HCT116 (cell line): Measurements from ENCODE around the gene ASMTL. TPM values are rescaled to one million over a fixed set of nuclear protein-coding genes. Genes with fewer than 3 reads are reported as not detected.

Source experiments
- ATAC-seq: fragments of 200-7000 bp; cut with Tn5 transposase; 2 replicates; pipeline ENCODE4 v1.9.1; 2020; ENCODE audit warnings: mild to moderate bottlenecking, moderate library complexity
- BruUV-seq: library from RNA; stranded (reverse); fragments of 400-500 nt; replicated peaks from 2 replicates; lab custom pipeline; 2021; lab: Mats Ljungman, UMichigan
- CTCF ChIA-PET: fragments of 300-600 bp; sonication (Branson Sonifier 250); formaldehyde crosslinking; loops from one replicate; lab custom pipeline; 2021; ENCODE audit warnings: antibody characterized with exemption; lab: Charles Lee
- POLR2A ChIA-PET: fragments of 300-600, 350-600 bp; sonication (Branson Sonifier 250); formaldehyde crosslinking; loops from one replicate; lab custom pipeline; 2021; ENCODE audit warnings: antibody characterized with exemption; lab: Charles Lee
- RAD21 ChIA-PET, 2 experiments: fragments of 300-600 bp; sonication (Branson Sonifier 250); formaldehyde crosslinking; loops; one replicate each; lab custom pipeline; 2023; ENCODE audit warnings: low total read pairs in 2 of 2; ENCODE audit not compliant: uncharacterized antibody in 2 of 2, unreplicated experiment in 2 of 2, low non-redundant PET in 1 of 2; lab: Charles Lee
- DNase-seq: peaks from one replicate; pipeline ENCODE4 v3.0.0-alpha.2; 2010; ENCODE audit warnings: low read depth, low spot score
- H2AFZ ChIP-seq: fragments of 200-600 bp; shearing (Covaris generic), sonication (generic); 2 replicates; pipeline ENCODE4 v1.6.1; 2017; ENCODE audit warnings: low read depth, mixed run types, mixed read lengths, antibody characterized with exemption, low read length; ENCODE audit not compliant: poor library complexity, severe bottlenecking
- H3K27ac ChIP-seq: 2 replicates; pipeline ENCODE4 v1.5.1; 2012; ENCODE audit warnings: low read depth, low read length
- H3K27me3 ChIP-seq: fragments of 200-600 bp; sonication (generic); 2 replicates; pipeline ENCODE4 v1.6.1; 2016; ENCODE audit warnings: mixed run types, low read length, mixed read lengths; ENCODE audit not compliant: insufficient read depth
- H3K36me3 ChIP-seq, 2 experiments: fragments of 200-500 bp in 1 of 2; fragments of 200-600 bp in 1 of 2; sonication (Bioruptor generic) in 1 of 2; sonication (generic) in 1 of 2; 2 replicates each; pipeline versions ENCODE4 v1.5.1 to v1.6.1; 2014 to 2016; ENCODE audit warnings: low read length in 2 of 2, inconsistent platforms in 1 of 2, mixed read lengths in 1 of 2, mixed run types in 1 of 2; ENCODE audit not compliant: insufficient read depth in 2 of 2, control insufficient read depth in 1 of 2
- H3K4me1 ChIP-seq, 2 experiments: fragments of 200-600 bp in 1 of 2; sonication (generic) in 1 of 2; 2 replicates each; pipeline versions ENCODE4 v1.5.1 to v1.6.1; 2012 to 2017; ENCODE audit warnings: low read length in 2 of 2, inconsistent platforms in 1 of 2, mild to moderate bottlenecking in 1 of 2, mixed read lengths in 1 of 2, mixed run types in 1 of 2, moderate library complexity in 1 of 2; ENCODE audit not compliant: insufficient read depth in 2 of 2, control insufficient read depth in 1 of 2
- H3K4me2 ChIP-seq: fragments of 200-600 bp; sonication (generic); 2 replicates; pipeline ENCODE4 v1.6.1; 2017; ENCODE audit warnings: mixed run types, low read length, mixed read lengths
- H3K4me3 ChIP-seq, 2 experiments: fragments of 200-600 bp in 1 of 2; sonication (generic) in 1 of 2; replicated peaks in 1 of 2; 2 replicates each; pipeline ENCODE4 v1.5.1; 2011 to 2016; ENCODE audit warnings: low read length in 2 of 2, control low read depth in 1 of 2, low read depth in 1 of 2, mild to moderate bottlenecking in 1 of 2, mixed read lengths in 1 of 2, mixed run types in 1 of 2
- H3K79me2 ChIP-seq: fragments of 200-600 bp; sonication (generic); 2 replicates; pipeline ENCODE4 v1.6.1; 2017; ENCODE audit warnings: mild to moderate bottlenecking, mixed run types, low read length, moderate library complexity, mixed read lengths; ENCODE audit not compliant: insufficient read depth
- H3K9ac ChIP-seq: fragments of 200-600 bp; sonication (generic); 2 replicates; pipeline ENCODE4 v1.6.1; 2016; ENCODE audit warnings: low read length, mixed read lengths
- H3K9me2 ChIP-seq: fragments of 200-600 bp; sonication (generic), shearing (Covaris generic); 2 replicates; pipeline ENCODE4 v1.6.1; 2017; ENCODE audit warnings: mixed run types, mild to moderate bottlenecking, moderate library complexity; ENCODE audit not compliant: insufficient read depth
- H3K9me3 ChIP-seq, 2 experiments: fragments of 200-500 bp in 1 of 2; fragments of 200-600 bp in 1 of 2; sonication (Bioruptor generic) in 1 of 2; sonication (generic) in 1 of 2; 2 replicates each; pipeline ENCODE4 v1.6.1; 2014 to 2017; ENCODE audit warnings: low read length in 2 of 2, mixed read lengths in 2 of 2, inconsistent platforms in 1 of 2, low read depth in 1 of 2, mild to moderate bottlenecking in 1 of 2, mixed run types in 1 of 2, moderate library complexity in 1 of 2; ENCODE audit not compliant: control insufficient read depth in 1 of 2, insufficient read depth in 1 of 2
- H4K20me1 ChIP-seq: fragments of 200-600 bp; sonication (generic), shearing (Covaris generic); 2 replicates; pipeline ENCODE4 v1.6.1; 2017; ENCODE audit warnings: mixed run types, mild to moderate bottlenecking, moderate library complexity; ENCODE audit not compliant: insufficient read depth
- CTCF ChIP-seq, 3 experiments: fragments of 200-600 bp in 1 of 3; sonication (generic) in 1 of 3; IDR thresholded peaks in 2 of 3; conservative IDR thresholded peaks in 1 of 3; 2 replicates each; pipeline ENCODE4 v1.5.1; 2012 to 2017; ENCODE audit warnings: low read depth in 2 of 3, low read length in 2 of 3, antibody characterized with exemption in 1 of 3, borderline replicate concordance in 1 of 3, control low read depth in 1 of 3, mild to moderate bottlenecking in 1 of 3, mixed read lengths in 1 of 3, mixed run types in 1 of 3, moderate library complexity in 1 of 3; ENCODE audit not compliant: insufficient read depth in 1 of 3
- EGR1 ChIP-seq: IDR thresholded peaks from 2 replicates; pipeline ENCODE4 v1.6.1; 2012; ENCODE audit warnings: low read depth
- EZH2phosphoT487 ChIP-seq: fragments of 200-600 bp; IDR thresholded peaks from 2 replicates; pipeline ENCODE4 v1.6.1; 2018; ENCODE audit warnings: antibody characterized with exemption, borderline replicate concordance
- FOSL1 ChIP-seq: IDR thresholded peaks from 2 replicates; pipeline ENCODE4 v1.6.1; 2012; ENCODE audit warnings: low read depth
- JUND ChIP-seq: IDR thresholded peaks from 2 replicates; pipeline ENCODE4 v1.6.1; 2012
- POLR2A ChIP-seq: IDR thresholded peaks from 2 replicates; pipeline ENCODE4 v1.7.0; 2011; ENCODE audit warnings: borderline replicate concordance; ENCODE audit not compliant: insufficient read depth, insufficient read length; ENCODE audit errors: extremely low read depth
- POLR2AphosphoS5 ChIP-seq: IDR thresholded peaks from 2 replicates; pipeline ENCODE4 v1.6.1; 2011; ENCODE audit warnings: mild to moderate bottlenecking, low read depth, low read length, moderate library complexity
- RAD21 ChIP-seq: IDR thresholded peaks from 2 replicates; pipeline ENCODE4 v1.6.1; 2012; ENCODE audit warnings: low read depth, mild to moderate bottlenecking
- REST ChIP-seq: IDR thresholded peaks from 2 replicates; pipeline ENCODE4 v1.6.1; 2012; ENCODE audit warnings: low read depth
- SP1 ChIP-seq: IDR thresholded peaks from 2 replicates; pipeline ENCODE4 v1.6.1; 2012; ENCODE audit warnings: low read depth
- SRF ChIP-seq: IDR thresholded peaks from 2 replicates; pipeline ENCODE4 v1.6.1; 2012; ENCODE audit warnings: low read depth
- YY1 ChIP-seq: IDR thresholded peaks from 2 replicates; pipeline ENCODE4 v1.6.1; 2011; ENCODE audit warnings: low read length, low read depth, moderate library complexity, mild to moderate bottlenecking; ENCODE audit not compliant: insufficient replicate concordance; ENCODE audit errors: extremely low read depth
- ZNF274 ChIP-seq: fragments of 200-500 bp; sonication (Bioruptor generic); IDR thresholded peaks from 2 replicates; pipeline ENCODE4 v1.6.1; 2014; ENCODE audit warnings: mild to moderate bottlenecking, low read depth, low read length, inconsistent platforms
- intact Hi-C: fragments of 100-400 bp; cut with micrococcal nuclease; formaldehyde crosslinking; loops from 2 replicates; pipeline ENCODE4 v1.10.0; 2022
- total RNA-seq: library from RNA; stranded (reverse); gene quantifications from one replicate; pipeline ENCODE4 v1.2.1, GENCODE V29; 2021; ENCODE audit not compliant: unreplicated experiment
- TF ChIP-seq, protein P1 (sequence below): IDR thresholded peaks from 2 replicates; pipeline ENCODE4 v1.6.1; 2012

The ASMTL gene
- total RNA-seq, 1 experiment from 2014 or later = 59.6 TPM

GRCh38 chrX:1493412-1493811 lies 40.7 kb upstream of the ASMTL start:
- ChIA-PET CTCF (no interaction called here), RAD21 (no interaction called here), POLR2A (no interaction called here)
- ATAC-seq = no peak
- Histone ChIP-seq H3K4me3 (no peak overlapping the region), H3K4me1 (no peaks in the 10 kb centered on the region), H3K27ac (no peak overlapping the region), H3K27me3 (no peaks in the 10 kb centered on the region), H4K20me1 (no peaks in the 10 kb centered on the region), H2AFZ (no peak overlapping the region), H3K9ac (no peak overlapping the region), H3K9me2 (no peaks in the 10 kb centered on the region), H3K4me2 (no peak overlapping the region), H3K79me2 (no peaks in the 10 kb centered on the region), H3K36me3 (no peaks in the 10 kb centered on the region), H3K9me3 (no peaks in the 10 kb centered on the region)
- intact Hi-C loops = no loop called here
- no TSS peak for BruUV-seq
- DNase-seq = no peak
- TF ChIP-seq, protein P1, sequence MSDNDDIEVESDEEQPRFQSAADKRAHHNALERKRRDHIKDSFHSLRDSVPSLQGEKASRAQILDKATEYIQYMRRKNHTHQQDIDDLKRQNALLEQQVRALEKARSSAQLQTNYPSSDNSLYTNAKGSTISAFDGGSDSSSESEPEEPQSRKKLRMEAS = no peak
- no peak for TF ChIP-seq EGR1
- TF ChIP-seq FOSL1 = no peak
- no peak for TF ChIP-seq ZNF274
- no peak for TF ChIP-seq RAD21
- TF ChIP-seq REST = no peak
- TF ChIP-seq POLR2A = no peak
- no peak for TF ChIP-seq SRF
- no peak for TF ChIP-seq YY1
- TF ChIP-seq POLR2AphosphoS5 = no peak
- no peak for TF ChIP-seq CTCF (IDR thresholded peaks at IDR 0.05 in 2 of 3, conservative IDR thresholded peaks at IDR 0.05 in 1 of 3; ENCODE audit: borderline replicate concordance in 1 of 3, insufficient read depth in 1 of 3, low read depth in 2 of 3, low read length in 2 of 3)
- TF ChIP-seq SP1 = no peak
- no peak for TF ChIP-seq JUND
- no peak for TF ChIP-seq EZH2phosphoT487
